ENCODE results near the gene TUBB2B.

DNA sequence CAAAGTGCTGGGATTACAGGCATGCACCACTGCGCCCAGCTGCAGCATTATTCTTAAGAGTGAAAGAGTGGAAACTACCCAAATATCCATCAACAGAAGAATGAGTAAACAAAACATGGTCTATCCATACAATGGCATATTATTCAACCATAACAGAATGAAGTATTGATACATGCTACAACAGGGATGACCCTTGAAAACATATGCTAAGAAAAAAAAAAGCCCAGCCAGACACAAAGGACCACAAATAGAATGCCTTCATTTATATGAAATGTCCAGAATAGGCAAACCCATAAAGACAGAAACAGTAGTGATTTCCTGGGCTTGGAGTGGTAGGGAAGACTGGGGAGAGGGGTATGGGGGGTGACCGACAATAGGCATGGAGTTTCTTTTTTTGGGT, 7.1 kb downstream of the TUBB2B start:
- TF ChIP-seq POLR2A (IDR thresholded peaks at IDR 0.05; ENCODE audit: low read depth, low read length) = no peak
- TF ChIP-seq TAF1 (IDR thresholded peaks at IDR 0.05; ENCODE audit: borderline replicate concordance, low read depth, low read length) = no peak
- no peak for TF ChIP-seq POLR2AphosphoS5 (IDR thresholded peaks at IDR 0.05; ENCODE audit: low read depth, low read length)

All from GM12892 (cell line).